ENCODE measurements around the gene TAF3.

TAF3 gene

DNA sequence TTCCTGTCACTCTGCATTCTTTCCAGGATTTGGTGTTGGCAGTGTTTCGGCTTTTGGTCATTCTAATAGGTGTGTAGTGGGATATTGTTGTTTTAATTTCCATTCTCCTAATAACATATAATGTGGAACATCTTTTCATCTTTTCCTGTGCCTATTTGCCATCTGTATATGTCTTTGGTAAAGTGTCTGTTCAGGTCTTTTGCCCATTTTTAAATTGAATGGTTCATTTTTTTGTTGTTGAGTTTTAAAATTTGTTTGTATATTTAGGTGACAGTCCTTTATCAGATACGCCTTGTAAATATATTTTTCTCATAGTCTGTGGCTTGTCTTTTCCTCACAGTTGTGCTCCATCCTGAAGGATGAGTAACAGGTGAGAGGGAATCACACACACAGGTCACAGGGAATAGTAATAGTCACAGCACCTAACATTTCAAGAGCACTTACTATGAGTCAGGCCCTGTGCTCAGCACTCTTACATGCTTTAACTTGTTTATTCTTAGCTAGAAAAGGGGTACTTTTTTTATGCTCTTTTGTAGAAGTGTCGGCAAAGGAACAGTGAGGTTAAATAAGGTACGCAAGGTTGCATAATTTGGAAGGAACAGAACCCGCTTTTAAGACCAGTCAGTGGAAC is 119.1 kb downstream of the TAF3 start:
- DNase-seq: no peak

DNA sequence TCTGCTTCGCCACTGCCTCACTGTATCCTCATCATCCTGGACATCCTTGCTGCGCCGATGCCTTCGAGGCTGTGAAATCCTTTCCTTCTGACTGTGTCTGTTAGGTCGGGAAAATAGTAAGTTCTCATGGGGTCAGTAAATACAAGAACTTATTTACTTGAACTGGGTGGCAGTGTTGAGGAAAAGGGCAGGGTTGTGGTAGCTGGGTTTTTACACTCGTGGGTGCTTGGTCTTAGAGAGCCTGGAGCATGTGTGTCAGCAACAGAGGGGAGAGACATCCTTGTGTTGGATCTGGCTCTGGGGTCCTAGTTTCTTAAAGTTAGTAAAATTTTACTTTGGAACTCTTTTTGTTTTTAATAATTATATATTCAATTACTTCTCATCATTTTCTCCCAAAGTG is 123.3 kb downstream of the TAF3 start:
- no peak for DNase-seq

GRCh38 chr10:7942316-7942715 is 124.0 kb downstream of the TAF3 start:
- DNase-seq: no peak

DNA sequence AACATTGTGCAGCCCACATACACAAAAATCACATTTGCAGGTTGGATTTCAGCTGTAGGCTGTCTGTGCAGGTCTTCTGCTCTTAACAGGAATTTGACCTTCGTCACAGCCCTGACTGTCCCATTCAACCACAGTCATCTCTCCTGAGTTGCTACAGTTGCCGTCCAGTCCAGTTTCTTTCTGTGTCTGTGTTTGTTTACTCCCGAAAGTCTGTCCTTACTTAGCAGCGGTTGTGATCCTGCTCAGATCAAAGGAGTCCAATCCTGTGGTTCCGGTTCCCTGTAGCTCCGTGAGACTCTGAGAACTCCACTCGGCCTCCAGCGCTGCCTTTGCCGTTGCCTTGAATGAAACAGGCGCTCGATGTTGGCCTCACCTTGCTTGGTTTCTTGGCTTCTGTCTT is 124.6 kb downstream of the TAF3 start:
- DNase-seq: no peak

DNA sequence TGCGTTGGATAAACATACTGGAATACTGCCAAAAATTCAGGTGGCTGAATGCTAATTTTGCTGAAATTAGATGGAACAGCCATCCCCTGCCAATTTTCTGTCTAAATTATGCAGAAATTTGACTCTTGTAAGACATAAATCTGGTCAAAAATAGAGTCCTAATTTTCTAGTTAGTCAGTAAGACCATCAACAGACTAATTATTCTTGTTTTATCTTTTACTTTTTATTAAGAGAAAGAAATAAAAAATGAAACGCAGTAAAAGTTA is 125.8 kb downstream of the TAF3 start:
- no peak for DNase-seq

DNA sequence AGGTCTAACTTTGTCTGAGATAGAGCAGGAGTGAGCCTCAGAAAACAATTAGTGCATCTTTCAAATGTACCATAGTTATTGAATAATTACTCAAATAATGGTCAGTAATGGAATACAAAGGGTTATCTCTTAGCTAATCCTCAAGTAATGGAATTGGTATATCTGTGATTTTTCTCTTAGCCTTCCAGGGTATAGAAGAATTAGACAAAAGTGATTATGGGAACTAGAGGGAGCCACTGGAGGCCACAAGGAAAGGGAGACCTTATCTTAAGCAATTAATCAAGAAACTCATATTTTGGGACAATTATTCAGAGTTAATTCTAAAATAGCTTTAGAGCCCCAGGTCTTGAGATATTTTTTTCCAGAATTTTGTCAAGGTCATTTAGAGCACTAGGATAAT is 126.2 kb downstream of the TAF3 start:
- DNase-seq: no peak

DNA sequence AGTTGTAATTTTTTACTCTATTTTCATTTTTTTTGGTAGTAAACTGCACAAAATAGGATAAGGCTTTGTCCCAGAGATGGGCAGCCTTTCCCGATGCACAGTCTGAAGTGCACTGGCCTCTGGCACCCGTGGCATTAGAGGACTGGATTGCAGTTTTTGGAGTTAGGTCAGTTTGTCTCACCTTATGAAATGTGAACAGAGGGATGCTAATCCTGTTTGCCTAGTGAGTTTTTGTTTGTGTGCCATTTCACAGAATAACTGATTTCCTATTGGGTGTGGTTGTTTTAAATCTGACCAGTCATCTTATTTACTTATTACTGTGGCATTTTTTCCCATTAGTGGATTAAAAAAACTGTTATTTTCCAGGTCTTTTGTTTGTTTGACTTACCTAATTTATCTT is 126.7 kb downstream of the TAF3 start:
- DNase-seq: no peak

DNA sequence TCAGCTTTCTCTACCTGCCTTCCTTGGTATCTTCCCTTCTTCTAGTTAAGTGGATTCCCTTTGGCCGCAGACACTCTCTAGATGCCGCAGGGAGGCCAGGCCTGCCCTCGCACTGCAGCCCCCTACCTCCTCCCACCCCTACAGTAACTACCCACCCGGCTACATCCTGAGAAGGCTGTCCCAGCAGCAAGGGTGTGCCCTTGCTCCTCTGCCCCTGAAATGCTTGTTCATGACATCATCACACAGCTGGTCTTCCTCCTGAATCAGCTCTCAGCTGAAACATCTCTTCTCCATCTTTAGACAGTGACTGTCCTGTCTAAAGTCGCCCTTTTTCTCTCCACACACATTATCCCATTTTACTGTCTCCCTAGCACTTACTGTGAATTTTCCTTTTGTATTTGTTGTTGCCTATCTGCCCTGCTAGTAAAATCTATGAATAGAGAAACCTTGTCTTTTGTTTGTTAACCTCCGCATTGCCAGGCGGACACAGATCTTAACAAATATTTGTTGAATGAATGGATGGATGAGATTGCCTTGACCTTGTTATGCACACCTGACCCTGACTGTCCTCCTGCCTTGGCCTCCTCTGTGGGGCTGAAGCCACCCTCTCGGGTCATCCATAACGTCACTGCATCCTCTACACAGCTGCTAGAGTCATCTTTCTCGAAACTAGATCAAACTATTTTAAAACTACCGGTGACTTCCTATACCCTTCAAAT is 127.3 kb downstream of the TAF3 start:
- no peak for DNase-seq

- no peak for DNase-seq
Measured at GRCh38 chr10:7948371-7949000, 130.2 kb downstream of the TAF3 start.

DNA sequence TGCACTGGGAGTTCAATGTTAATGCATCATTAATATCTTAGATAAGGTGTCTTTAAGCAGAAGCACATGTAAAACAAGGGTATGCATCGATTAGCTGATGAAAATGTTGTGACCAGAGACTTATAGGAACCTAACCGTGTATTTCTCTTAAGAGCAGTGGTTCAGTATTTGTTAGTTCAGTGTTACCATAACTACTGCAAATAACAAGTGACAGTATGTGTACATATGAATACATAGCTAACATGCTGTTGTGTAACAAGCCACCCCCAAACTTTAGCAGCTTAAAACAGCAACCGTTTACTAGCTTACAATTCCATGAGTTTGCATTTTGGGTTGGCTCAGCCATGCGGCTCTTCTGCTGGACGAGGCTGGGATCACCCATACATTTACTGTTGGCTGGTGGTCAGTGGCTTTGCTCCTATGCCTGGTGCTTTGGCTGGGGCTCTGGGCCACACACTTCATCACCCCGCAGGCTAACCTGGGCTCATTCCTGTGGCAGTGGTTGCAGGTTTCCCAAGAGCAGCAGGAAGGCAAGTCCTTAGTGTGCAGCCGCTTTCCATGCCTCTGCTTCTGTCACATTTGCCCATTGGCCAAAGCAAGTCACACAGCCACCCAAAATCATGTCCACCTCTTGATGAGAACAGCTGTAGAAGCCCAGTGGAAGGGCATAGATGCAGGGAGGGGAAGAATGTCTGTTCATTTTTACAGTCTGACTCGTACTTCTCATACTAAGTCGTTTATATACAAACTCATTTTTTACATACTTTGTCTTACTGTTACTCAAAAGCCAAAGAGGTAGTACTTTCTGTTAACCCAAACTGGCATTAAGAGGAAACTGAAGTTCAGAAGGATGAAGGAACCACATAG is 132.9 kb downstream of the TAF3 start:
- no peak for DNase-seq

DNA sequence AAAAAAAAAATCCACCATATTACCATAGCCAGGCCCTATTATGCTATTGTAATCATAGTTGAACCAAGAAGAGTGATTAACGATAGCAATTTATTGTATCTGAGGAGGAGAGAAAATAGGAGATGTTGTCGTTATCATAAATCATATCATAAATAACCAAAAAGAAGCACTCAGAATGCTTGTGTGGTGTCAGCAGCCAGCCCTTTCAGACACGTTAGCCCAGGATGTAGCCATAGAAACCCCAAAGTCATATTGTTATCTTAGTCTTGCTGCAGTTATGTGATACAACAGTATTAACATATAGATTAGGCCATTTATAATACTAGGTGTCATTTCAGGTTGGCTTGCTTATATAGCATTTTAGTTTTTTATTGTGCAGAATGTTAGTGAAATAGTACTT is 134.0 kb downstream of the TAF3 start:
- no peak for DNase-seq

- no peak for DNase-seq
Measured at GRCh38 chr10:7953447-7953846, 135.1 kb downstream of the TAF3 start.

GRCh38 chr10:7955446-7955845 is 137.1 kb downstream of the TAF3 start:
- no peak for DNase-seq

GRCh38 chr10:7956508-7956907 is 138.2 kb downstream of the TAF3 start:
- DNase-seq: no peak

DNA sequence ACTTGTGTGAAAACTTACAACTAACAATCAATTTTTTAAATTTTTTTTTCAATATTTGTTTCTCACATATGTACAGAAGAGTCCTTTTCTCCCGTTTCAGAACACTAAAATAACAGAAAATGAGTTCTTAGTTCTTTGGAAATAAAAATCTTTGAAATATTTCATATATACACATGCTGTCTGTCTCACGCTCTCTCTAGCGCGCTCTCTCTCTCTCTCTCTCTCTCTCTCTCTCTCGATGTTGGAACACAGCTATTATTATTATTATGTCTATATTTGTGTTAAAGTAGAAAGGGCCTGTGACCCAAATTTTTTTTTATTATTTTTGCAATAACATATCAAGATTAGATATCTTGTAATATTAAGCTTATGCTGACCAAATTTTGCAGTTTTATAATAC is 139.3 kb downstream of the TAF3 start:
- no peak for DNase-seq

DNA sequence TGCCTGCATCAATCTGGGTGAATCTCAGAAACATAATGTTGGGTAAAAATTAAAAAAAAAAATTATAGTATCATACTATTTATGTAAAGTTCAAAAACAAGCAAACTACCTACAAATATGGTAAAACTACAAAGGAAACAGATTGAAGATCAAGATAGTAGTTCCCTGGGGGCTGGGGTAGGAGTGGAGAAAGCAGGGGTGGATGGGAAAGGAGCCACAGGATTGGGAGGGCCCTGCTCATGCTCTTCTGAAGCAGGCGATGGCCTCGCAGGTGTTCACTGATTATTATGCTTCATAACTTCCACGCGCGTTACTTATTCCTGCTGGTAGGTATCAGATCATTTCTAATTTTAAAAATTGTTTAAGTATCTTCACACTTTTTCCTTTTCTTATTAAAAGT is 140.1 kb downstream of the TAF3 start:
- no peak for DNase-seq

DNA sequence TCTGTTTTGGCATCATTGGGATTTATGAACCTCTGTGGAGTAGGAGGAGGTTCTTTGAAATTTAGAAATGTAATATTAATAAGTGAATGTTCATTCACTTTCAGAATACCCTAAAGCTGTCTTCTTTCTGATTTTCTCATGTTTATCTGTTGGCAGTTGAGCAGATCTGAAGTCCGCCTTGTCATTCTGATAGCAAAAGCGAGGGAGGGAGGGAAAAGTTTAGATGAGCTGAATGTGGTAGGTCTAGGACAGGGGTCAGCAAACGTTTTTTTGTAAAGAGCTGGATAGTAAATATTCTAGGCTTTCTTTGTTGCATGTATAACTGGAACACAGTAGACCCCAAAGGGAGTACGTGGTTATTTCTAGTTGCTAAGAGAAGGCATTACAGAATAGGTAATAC is 141.8 kb downstream of the TAF3 start:
- DNase-seq: no peak

DNA sequence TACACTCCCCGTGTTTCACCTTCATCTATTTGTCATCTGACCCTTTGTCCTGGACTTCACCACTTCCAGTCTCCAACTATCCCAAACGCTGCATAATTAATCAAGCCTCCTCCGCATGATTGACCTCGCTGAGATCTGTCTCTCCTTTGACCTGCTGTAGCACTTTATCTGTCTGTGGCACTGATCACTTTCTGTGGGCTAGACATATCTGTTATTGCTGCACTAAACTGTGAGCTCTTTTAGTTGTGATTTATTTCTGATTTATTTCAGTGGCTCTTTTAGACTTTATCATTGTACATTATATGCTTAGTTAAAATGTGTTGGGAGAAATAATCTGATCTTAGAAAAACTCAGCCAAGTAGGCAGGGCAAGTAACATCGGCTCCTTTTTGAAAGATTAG is 144.3 kb downstream of the TAF3 start:
- DNase-seq: no peak

DNA sequence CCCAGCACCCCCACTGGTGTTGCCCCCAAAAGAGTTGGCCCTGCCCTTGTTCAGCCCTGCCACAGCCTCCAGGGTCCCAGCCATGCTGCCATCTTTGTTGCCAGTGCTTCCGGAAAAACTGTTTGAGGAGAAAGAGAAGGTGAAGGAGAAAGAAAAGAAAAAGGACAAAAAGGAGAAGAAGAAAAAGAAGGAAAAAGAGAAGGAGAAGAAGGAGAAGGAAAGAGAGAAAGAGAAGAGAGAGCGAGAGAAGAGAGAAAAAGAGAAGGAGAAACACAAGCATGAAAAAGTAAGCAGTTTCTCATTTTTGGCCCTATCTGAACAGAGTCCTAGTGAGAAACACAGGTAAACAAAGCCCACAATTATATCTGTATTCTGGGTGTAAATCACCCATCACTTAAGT is 147.2 kb downstream of the TAF3 start:
- DNase-seq: no peak

GRCh38 chr10:7967035-7967434 is 148.7 kb downstream of the TAF3 start:
- DNase-seq: no peak

GRCh38 chr10:7968510-7969112 is 150.3 kb downstream of the TAF3 start:
- no peak for DNase-seq

DNA sequence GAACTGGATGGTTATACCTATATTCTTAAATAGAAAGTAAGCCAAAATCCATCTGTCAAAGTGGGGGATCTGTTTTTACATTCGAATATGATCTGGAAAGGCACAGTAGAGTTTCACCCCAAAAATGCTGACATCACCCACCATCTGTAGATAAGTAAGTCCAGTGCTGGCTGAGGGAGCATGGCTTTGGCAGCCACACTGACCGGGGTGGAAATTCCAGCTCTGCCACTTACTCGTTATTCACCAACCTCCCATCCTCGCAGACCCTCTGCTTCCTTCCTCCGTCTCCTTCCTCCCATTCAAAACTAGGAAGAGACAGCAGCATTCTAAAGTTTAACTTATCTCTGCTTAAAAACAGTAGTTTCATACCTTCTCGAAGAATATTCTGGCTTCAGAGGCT is 151.3 kb downstream of the TAF3 start:
- DNase-seq: no peak

- DNase-seq: no peak
Measured at GRCh38 chr10:7971949-7972348, 153.6 kb downstream of the TAF3 start.

- no peak for DNase-seq
Measured at GRCh38 chr10:7972367-7972766, 154.1 kb downstream of the TAF3 start.

Measured in NCI-H2107 (cell line).